GM12878 (cell line): ENCODE results near the gene NOVA2.

Source experiments
- MYC ChIP-seq: IDR thresholded peaks from 2 replicates; pipeline ENCODE4 v1.6.1; 2011; ENCODE audit warnings: mild to moderate bottlenecking, low read length, moderate library complexity, inconsistent platforms; ENCODE audit not compliant: insufficient read depth, insufficient replicate concordance, insufficient read length, severe bottlenecking
- SIX5 ChIP-seq: IDR thresholded peaks from 2 replicates; pipeline ENCODE4 v1.6.1; 2011; ENCODE audit warnings: mild to moderate bottlenecking, low read depth, low read length, moderate library complexity; ENCODE audit not compliant: severe bottlenecking

DNA sequence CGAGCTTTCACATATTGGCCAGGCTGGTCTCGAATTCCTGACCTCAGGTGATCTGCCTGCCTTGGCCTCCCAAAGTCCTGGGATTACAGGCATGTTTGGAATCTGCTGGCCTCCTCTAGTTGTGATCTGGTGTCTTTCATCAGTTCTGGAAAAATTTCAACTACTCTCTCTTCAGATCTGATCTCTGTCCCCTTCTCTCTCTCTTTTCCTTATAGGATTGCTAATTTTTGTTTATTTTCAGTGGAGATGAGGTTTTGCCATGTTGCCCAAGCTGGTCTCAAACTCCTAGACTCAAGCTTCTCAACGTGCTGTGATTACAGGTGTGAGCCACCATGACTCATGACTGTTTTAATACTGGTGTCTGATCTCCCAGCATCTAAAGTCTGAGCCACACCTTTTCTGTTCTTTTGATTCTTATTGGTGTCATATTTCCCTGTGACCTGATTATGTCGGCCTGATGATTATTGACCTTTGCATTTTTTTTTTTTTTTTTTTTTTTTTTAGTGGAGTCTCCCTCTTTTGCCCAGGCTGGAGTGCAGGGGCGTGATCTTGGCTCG, 48.7 kb downstream of the NOVA2 start:
- TF ChIP-seq SIX5 (no peak), MYC (no peak)
